HCT116 (cell line): Measurements from ENCODE around the gene CDC42EP4. TPM values are rescaled to one million over a fixed set of nuclear protein-coding genes. Genes with fewer than 3 reads are reported as not detected.

Experiments
- ATAC-seq: fragments of 200-7000 bp; cut with Tn5 transposase; 2 replicates; pipeline ENCODE4 v1.9.1; 2020; ENCODE audit warnings: mild to moderate bottlenecking, moderate library complexity
- BruUV-seq: library from RNA; stranded (reverse); fragments of 400-500 nt; replicated peaks from 2 replicates; lab custom pipeline; 2021; lab: Mats Ljungman, UMichigan
- CTCF ChIA-PET: fragments of 300-600 bp; sonication (Branson Sonifier 250); formaldehyde crosslinking; loops from one replicate; lab custom pipeline; 2021; ENCODE audit warnings: antibody characterized with exemption; lab: Charles Lee
- POLR2A ChIA-PET: fragments of 300-600, 350-600 bp; sonication (Branson Sonifier 250); formaldehyde crosslinking; loops from one replicate; lab custom pipeline; 2021; ENCODE audit warnings: antibody characterized with exemption; lab: Charles Lee
- RAD21 ChIA-PET, 2 experiments: fragments of 300-600 bp; sonication (Branson Sonifier 250); formaldehyde crosslinking; loops; one replicate each; lab custom pipeline; 2023; ENCODE audit warnings: low total read pairs in 2 of 2; ENCODE audit not compliant: uncharacterized antibody in 2 of 2, unreplicated experiment in 2 of 2, low non-redundant PET in 1 of 2; lab: Charles Lee
- DNase-seq: peaks from one replicate; pipeline ENCODE4 v3.0.0-alpha.2; 2010; ENCODE audit warnings: low read depth, low spot score
- H2AFZ ChIP-seq: fragments of 200-600 bp; shearing (Covaris generic), sonication (generic); 2 replicates; pipeline ENCODE4 v1.6.1; 2017; ENCODE audit warnings: low read depth, mixed run types, mixed read lengths, antibody characterized with exemption, low read length; ENCODE audit not compliant: poor library complexity, severe bottlenecking
- H3K27ac ChIP-seq: 2 replicates; pipeline ENCODE4 v1.5.1; 2012; ENCODE audit warnings: low read depth, low read length
- H3K27me3 ChIP-seq: fragments of 200-600 bp; sonication (generic); 2 replicates; pipeline ENCODE4 v1.6.1; 2016; ENCODE audit warnings: mixed run types, low read length, mixed read lengths; ENCODE audit not compliant: insufficient read depth
- H3K36me3 ChIP-seq, 2 experiments: fragments of 200-500 bp in 1 of 2; fragments of 200-600 bp in 1 of 2; sonication (Bioruptor generic) in 1 of 2; sonication (generic) in 1 of 2; 2 replicates each; pipeline versions ENCODE4 v1.5.1 to v1.6.1; 2014 to 2016; ENCODE audit warnings: low read length in 2 of 2, inconsistent platforms in 1 of 2, mixed read lengths in 1 of 2, mixed run types in 1 of 2; ENCODE audit not compliant: insufficient read depth in 2 of 2, control insufficient read depth in 1 of 2
- H3K4me1 ChIP-seq, 2 experiments: fragments of 200-600 bp in 1 of 2; sonication (generic) in 1 of 2; 2 replicates each; pipeline versions ENCODE4 v1.5.1 to v1.6.1; 2012 to 2017; ENCODE audit warnings: low read length in 2 of 2, inconsistent platforms in 1 of 2, mild to moderate bottlenecking in 1 of 2, mixed read lengths in 1 of 2, mixed run types in 1 of 2, moderate library complexity in 1 of 2; ENCODE audit not compliant: insufficient read depth in 2 of 2, control insufficient read depth in 1 of 2
- H3K4me2 ChIP-seq: fragments of 200-600 bp; sonication (generic); 2 replicates; pipeline ENCODE4 v1.6.1; 2017; ENCODE audit warnings: mixed run types, low read length, mixed read lengths
- H3K4me3 ChIP-seq, 2 experiments: fragments of 200-600 bp in 1 of 2; sonication (generic) in 1 of 2; replicated peaks in 1 of 2; 2 replicates each; pipeline ENCODE4 v1.5.1; 2011 to 2016; ENCODE audit warnings: low read length in 2 of 2, control low read depth in 1 of 2, low read depth in 1 of 2, mild to moderate bottlenecking in 1 of 2, mixed read lengths in 1 of 2, mixed run types in 1 of 2
- H3K79me2 ChIP-seq: fragments of 200-600 bp; sonication (generic); 2 replicates; pipeline ENCODE4 v1.6.1; 2017; ENCODE audit warnings: mild to moderate bottlenecking, mixed run types, low read length, moderate library complexity, mixed read lengths; ENCODE audit not compliant: insufficient read depth
- H3K9ac ChIP-seq: fragments of 200-600 bp; sonication (generic); 2 replicates; pipeline ENCODE4 v1.6.1; 2016; ENCODE audit warnings: low read length, mixed read lengths
- H3K9me2 ChIP-seq: fragments of 200-600 bp; sonication (generic), shearing (Covaris generic); 2 replicates; pipeline ENCODE4 v1.6.1; 2017; ENCODE audit warnings: mixed run types, mild to moderate bottlenecking, moderate library complexity; ENCODE audit not compliant: insufficient read depth
- H3K9me3 ChIP-seq, 2 experiments: fragments of 200-500 bp in 1 of 2; fragments of 200-600 bp in 1 of 2; sonication (Bioruptor generic) in 1 of 2; sonication (generic) in 1 of 2; 2 replicates each; pipeline ENCODE4 v1.6.1; 2014 to 2017; ENCODE audit warnings: low read length in 2 of 2, mixed read lengths in 2 of 2, inconsistent platforms in 1 of 2, low read depth in 1 of 2, mild to moderate bottlenecking in 1 of 2, mixed run types in 1 of 2, moderate library complexity in 1 of 2; ENCODE audit not compliant: control insufficient read depth in 1 of 2, insufficient read depth in 1 of 2
- H4K20me1 ChIP-seq: fragments of 200-600 bp; sonication (generic), shearing (Covaris generic); 2 replicates; pipeline ENCODE4 v1.6.1; 2017; ENCODE audit warnings: mixed run types, mild to moderate bottlenecking, moderate library complexity; ENCODE audit not compliant: insufficient read depth
- ATF3 ChIP-seq: IDR thresholded peaks from 2 replicates; pipeline ENCODE4 v1.6.1; 2012
- CEBPB ChIP-seq: IDR thresholded peaks from 2 replicates; pipeline ENCODE4 v1.6.1; 2012; ENCODE audit warnings: low read depth
- EGR1 ChIP-seq: IDR thresholded peaks from 2 replicates; pipeline ENCODE4 v1.6.1; 2012; ENCODE audit warnings: low read depth
- ELF1 ChIP-seq: IDR thresholded peaks from 2 replicates; pipeline ENCODE4 v1.6.1; 2012; ENCODE audit warnings: low read depth, borderline replicate concordance
- EZH2 ChIP-seq: fragments of 200-600 bp; sonication (generic); IDR thresholded peaks from 2 replicates; pipeline ENCODE4 v1.6.1; 2017; ENCODE audit warnings: antibody characterized with exemption, mixed run types
- EZH2phosphoT487 ChIP-seq: fragments of 200-600 bp; IDR thresholded peaks from 2 replicates; pipeline ENCODE4 v1.6.1; 2018; ENCODE audit warnings: antibody characterized with exemption, borderline replicate concordance
- FOSL1 ChIP-seq: IDR thresholded peaks from 2 replicates; pipeline ENCODE4 v1.6.1; 2012; ENCODE audit warnings: low read depth
- JUND ChIP-seq: IDR thresholded peaks from 2 replicates; pipeline ENCODE4 v1.6.1; 2012
- POLR2A ChIP-seq: IDR thresholded peaks from 2 replicates; pipeline ENCODE4 v1.7.0; 2011; ENCODE audit warnings: borderline replicate concordance; ENCODE audit not compliant: insufficient read depth, insufficient read length; ENCODE audit errors: extremely low read depth
- POLR2AphosphoS5 ChIP-seq: IDR thresholded peaks from 2 replicates; pipeline ENCODE4 v1.6.1; 2011; ENCODE audit warnings: mild to moderate bottlenecking, low read depth, low read length, moderate library complexity
- RAD21 ChIP-seq: IDR thresholded peaks from 2 replicates; pipeline ENCODE4 v1.6.1; 2012; ENCODE audit warnings: low read depth, mild to moderate bottlenecking
- SIN3A ChIP-seq: IDR thresholded peaks from 2 replicates; pipeline ENCODE4 v1.6.1; 2012; ENCODE audit warnings: low read depth
- SP1 ChIP-seq: IDR thresholded peaks from 2 replicates; pipeline ENCODE4 v1.6.1; 2012; ENCODE audit warnings: low read depth
- SRF ChIP-seq: IDR thresholded peaks from 2 replicates; pipeline ENCODE4 v1.6.1; 2012; ENCODE audit warnings: low read depth
- TCF7L2 ChIP-seq: IDR thresholded peaks from 2 replicates; pipeline ENCODE4 v1.7.0; 2011; ENCODE audit warnings: borderline replicate concordance, inconsistent platforms; ENCODE audit not compliant: insufficient read depth, insufficient read length; ENCODE audit errors: extremely low read depth
- YY1 ChIP-seq: IDR thresholded peaks from 2 replicates; pipeline ENCODE4 v1.6.1; 2011; ENCODE audit warnings: low read length, low read depth, moderate library complexity, mild to moderate bottlenecking; ENCODE audit not compliant: insufficient replicate concordance; ENCODE audit errors: extremely low read depth
- ZFX ChIP-seq: fragments of 450-650 bp; IDR thresholded peaks from 2 replicates; pipeline ENCODE4 v1.6.1; 2017
- intact Hi-C: fragments of 100-400 bp; cut with micrococcal nuclease; formaldehyde crosslinking; loops from 2 replicates; pipeline ENCODE4 v1.10.0; 2022
- total RNA-seq: library from RNA; stranded (reverse); gene quantifications from one replicate; pipeline ENCODE4 v1.2.1, GENCODE V29; 2021; ENCODE audit not compliant: unreplicated experiment
- TF ChIP-seq, protein P1 (sequence below): IDR thresholded peaks from 2 replicates; pipeline ENCODE4 v1.6.1; 2012

The CDC42EP4 gene
- total RNA-seq, 1 experiment from 2014 or later: 54.9 TPM

DNA sequence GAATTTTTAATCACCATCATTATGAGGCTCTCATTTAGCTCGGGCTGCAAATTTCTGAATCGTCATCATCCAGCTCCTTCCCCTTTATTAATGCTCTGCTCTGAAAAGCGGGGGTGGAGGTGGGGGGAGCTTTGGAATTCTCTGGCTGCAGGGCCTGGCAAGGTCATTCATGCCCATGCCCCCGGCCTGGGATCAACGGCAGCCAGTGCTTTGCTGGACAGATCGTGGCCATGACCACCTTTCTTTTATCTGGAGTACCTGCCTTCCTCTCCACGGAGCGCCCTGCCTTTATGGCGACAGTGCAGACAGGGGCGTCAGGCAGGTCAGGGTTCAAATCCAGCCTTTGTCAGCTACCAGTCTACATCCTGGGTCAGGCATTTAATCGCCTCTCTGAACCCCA, 45.0 kb downstream of the CDC42EP4 start:
- TF ChIP-seq EGR1: no peak
- TF ChIP-seq ELF1: no peak
- TF ChIP-seq SIN3A: no peak
- TF ChIP-seq ZFX: no peak
- TF ChIP-seq, protein P1, sequence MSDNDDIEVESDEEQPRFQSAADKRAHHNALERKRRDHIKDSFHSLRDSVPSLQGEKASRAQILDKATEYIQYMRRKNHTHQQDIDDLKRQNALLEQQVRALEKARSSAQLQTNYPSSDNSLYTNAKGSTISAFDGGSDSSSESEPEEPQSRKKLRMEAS: no peak
- no peak for TF ChIP-seq POLR2A
- no peak for TF ChIP-seq EZH2phosphoT487
- TF ChIP-seq JUND: no peak
- TF ChIP-seq ATF3: no peak
- TF ChIP-seq SP1: no peak
- TF ChIP-seq YY1: no peak
- TF ChIP-seq SRF: no peak
- TF ChIP-seq CEBPB: no peak
- no peak for TF ChIP-seq POLR2AphosphoS5
- TF ChIP-seq EZH2: no peak
- no peak for TF ChIP-seq FOSL1
- no peak for TF ChIP-seq TCF7L2
- no peak for TF ChIP-seq RAD21
- Histone ChIP-seq H3K9me2 (no peaks in the 10 kb centered on the region), H4K20me1 (no peaks in the 10 kb centered on the region), H3K9ac (no peak overlapping the region), H3K9me3 (no peaks in the 10 kb centered on the region), H2AFZ (no peak overlapping the region), H3K4me2 (no peak overlapping the region), H3K4me3 (no peak overlapping the region), H3K27me3 (no peaks in the 10 kb centered on the region), H3K27ac (no peak overlapping the region), H3K79me2 (no peaks in the 10 kb centered on the region), H3K36me3 (no peaks in the 10 kb centered on the region), H3K4me1 (peaks cover 2 to 11% of the 10 kb centered on the region in 2 experiments; a peak in 2 of 4 replicates)
- ChIA-PET RAD21 (no interaction called here), POLR2A (interaction anchor here (1.0 kb wide), 1 partner anchor 42 kb away, joined by 3 read pairs; no protein-coding TSS in a partner anchor), CTCF (interaction anchor here (1.0 to 4.2 kb wide), 2 partner anchors 14 to 103 kb away, joined by 3 to 17 read pairs; no protein-coding TSS in a partner anchor)
- ATAC-seq (no peak), DNase-seq (no peak)
- BruUV-seq: no TSS peak
- intact Hi-C loops: no loop called here
